Measurements from ENCODE around the gene CCDC87. TPM values are rescaled to one million over a fixed set of nuclear protein-coding genes. Genes with fewer than 3 reads are reported as not detected.

The CCDC87 gene
- total and polyA plus RNA-seq, 12 donors: 0.13 to 0.90 (median 0.47) TPM

GRCh38 chr11:66636411-66636810 is 43.5 kb upstream of the CCDC87 start:
- intact Hi-C loops (cut with DNase I): no loop called here
- H3K9me3 ChIP-seq (replicated peaks in 1 of 3): no peaks in the 10 kb centered on the region
- DNase-seq: no peak
- peaks cover 30% of the 10 kb centered on the region in 2 donors for H3K4me1 ChIP-seq (replicated peaks in 1 of 2)
- no peak overlapping the region for H3K27ac ChIP-seq
- WGBS, 4 donors: 78 to 87% (median 81%) methylated on average over 3 of the region's 3 CpGs
- H3K27me3 ChIP-seq: no peaks in the 10 kb centered on the region
- H3K4me3 ChIP-seq: no peak overlapping the region
- H3K36me3 ChIP-seq (replicated peaks in 1 of 2): peaks cover 0 to 24% of the 10 kb centered on the region in 2 donors
- TF ChIP-seq CTCF (IDR thresholded peaks at IDR 0.05) (no peak), POLR2A (IDR thresholded peaks at IDR 0.05) (no peak)

- Histone ChIP-seq H3K27ac (no peak overlapping the region), H3K27me3 (no peaks in the 10 kb centered on the region), H3K9me3 (replicated peaks in 1 of 3) (no peaks in the 10 kb centered on the region), H3K4me3 (no peak overlapping the region), H3K4me1 (replicated peaks in 1 of 2) (peaks cover 3 to 7% of the 10 kb centered on the region in 2 donors), H3K36me3 (replicated peaks in 1 of 2) (peaks cover 0 to 32% of the 10 kb centered on the region in 2 donors)
- TF ChIP-seq CTCF (IDR thresholded peaks at IDR 0.05) (no peak), POLR2A (IDR thresholded peaks at IDR 0.05) (no peak)
- intact Hi-C loops (cut with DNase I): no loop called here
- no peak for DNase-seq
- 63 to 75% (median 71%) methylated on average over 2 of the region's 2 CpGs for WGBS, 4 donors
These were observed 40.1 kb upstream of the CCDC87 start for GRCh38 chr11:66632952-66633351.

GRCh38 chr11:66631883-66632282 is 39.0 kb upstream of the CCDC87 start:
- H3K4me3 ChIP-seq: no peak overlapping the region
- H3K27ac ChIP-seq: no peak overlapping the region
- no peaks in the 10 kb centered on the region for H3K27me3 ChIP-seq
- TF ChIP-seq POLR2A (IDR thresholded peaks at IDR 0.05) (no peak), CTCF (IDR thresholded peaks at IDR 0.05) (no peak)
- no peaks in the 10 kb centered on the region for H3K9me3 ChIP-seq (replicated peaks in 1 of 3)
- intact Hi-C loops (cut with DNase I): no loop called here
- no peaks in the 10 kb centered on the region for H3K4me1 ChIP-seq (replicated peaks in 1 of 2)
- 88 to 92% (median 91%) methylated on average over 6 of the region's 6 CpGs for WGBS, 4 donors
- no peak for DNase-seq
- H3K36me3 ChIP-seq (replicated peaks in 1 of 2): peaks cover 0 to 43% of the 10 kb centered on the region in 2 donors

- H3K27ac ChIP-seq: no peak overlapping the region
- WGBS, 4 donors: 86 to 93% (median 90%) methylated on average over 2 of the region's 2 CpGs
- TF ChIP-seq POLR2A (IDR thresholded peaks at IDR 0.05): no peak
- TF ChIP-seq CTCF (IDR thresholded peaks at IDR 0.05): no peak
- no peaks in the 10 kb centered on the region for H3K27me3 ChIP-seq
- no peak for DNase-seq
- peaks cover 0 to 68% of the 10 kb centered on the region in 2 donors for H3K36me3 ChIP-seq (replicated peaks in 1 of 2)
- no peaks in the 10 kb centered on the region for H3K9me3 ChIP-seq (replicated peaks in 1 of 3)
- intact Hi-C loops (cut with DNase I): no loop called here
- H3K4me3 ChIP-seq: no peak overlapping the region
- H3K4me1 ChIP-seq (replicated peaks in 1 of 2): peaks cover 0 to 18% of the 10 kb centered on the region in 2 donors
These were observed 36.5 kb upstream of the CCDC87 start for GRCh38 chr11:66629356-66629755.
